Measurements from ENCODE around the gene HEMK1.

HEMK1 gene, protein sequence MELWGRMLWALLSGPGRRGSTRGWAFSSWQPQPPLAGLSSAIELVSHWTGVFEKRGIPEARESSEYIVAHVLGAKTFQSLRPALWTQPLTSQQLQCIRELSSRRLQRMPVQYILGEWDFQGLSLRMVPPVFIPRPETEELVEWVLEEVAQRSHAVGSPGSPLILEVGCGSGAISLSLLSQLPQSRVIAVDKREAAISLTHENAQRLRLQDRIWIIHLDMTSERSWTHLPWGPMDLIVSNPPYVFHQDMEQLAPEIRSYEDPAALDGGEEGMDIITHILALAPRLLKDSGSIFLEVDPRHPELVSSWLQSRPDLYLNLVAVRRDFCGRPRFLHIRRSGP

DNA sequence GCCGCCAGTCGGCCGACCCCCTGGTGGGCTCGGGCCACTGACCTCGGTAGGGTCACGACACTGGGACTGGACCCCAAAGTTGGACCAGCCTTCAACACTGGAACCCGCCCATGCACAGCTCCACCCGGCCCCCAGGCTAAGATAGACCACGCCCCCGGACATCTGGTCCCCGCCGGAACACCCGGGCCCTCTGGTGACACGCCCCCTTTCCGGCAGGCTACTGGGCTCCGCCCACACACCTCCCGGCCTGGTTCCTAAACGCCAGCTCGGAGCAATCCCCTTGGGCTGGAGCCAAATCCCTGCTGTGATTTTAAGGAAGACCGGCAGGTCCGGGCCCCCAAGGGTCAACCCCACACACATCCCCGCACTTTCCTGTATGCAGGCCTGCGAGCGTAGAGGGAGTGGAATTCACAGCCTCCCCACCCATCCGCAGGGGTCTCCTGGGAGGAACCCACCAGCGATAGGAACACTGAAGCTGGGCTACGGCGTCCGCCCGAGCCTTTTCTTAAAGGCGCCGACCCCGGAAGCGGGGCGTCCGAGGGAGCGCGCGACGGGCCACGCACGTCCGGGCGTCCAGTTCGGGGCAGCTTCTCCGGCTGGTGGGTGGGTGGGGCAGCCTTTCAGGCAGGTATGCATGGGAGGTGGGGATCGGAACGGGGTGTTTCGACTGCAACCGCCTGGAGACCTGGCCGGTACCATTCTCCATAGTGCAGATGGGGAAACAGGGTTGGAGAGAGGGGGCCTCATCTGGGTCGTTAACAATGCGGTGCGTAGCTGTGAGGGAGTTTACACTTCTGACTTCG, at the start of gene HEMK1:
TSS of gene HEMK1 (plus strand) at position 576 of the 803 bp plus-strand sequence. CDS start 1,583 bp downstream, outside the sequence.
- peak; percentile 91 for DNase-seq (ENCODE audit: low read depth)

DNA sequence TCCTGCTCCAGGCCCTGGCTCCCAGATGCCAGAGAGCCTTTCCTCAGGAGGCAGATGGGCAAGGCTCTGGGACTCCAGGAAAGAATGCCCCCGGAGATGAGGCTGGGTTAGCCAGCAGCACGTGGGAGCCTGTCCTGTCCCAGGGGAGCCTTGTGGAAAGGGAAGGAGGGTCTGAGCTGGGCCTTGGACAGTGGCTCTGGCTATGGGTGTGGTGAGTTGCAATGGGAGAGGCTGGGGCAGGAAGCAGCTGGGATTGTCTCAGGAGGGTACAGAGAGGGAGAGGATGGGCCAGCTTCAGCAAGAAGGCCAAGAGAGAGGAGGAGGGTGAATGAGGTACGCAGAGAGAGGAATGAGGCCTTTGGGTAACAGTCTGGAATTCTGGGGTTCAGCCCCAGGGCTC, 48.5 kb upstream of the HEMK1 start:
- no peak for DNase-seq (ENCODE audit: low read depth)

DNA sequence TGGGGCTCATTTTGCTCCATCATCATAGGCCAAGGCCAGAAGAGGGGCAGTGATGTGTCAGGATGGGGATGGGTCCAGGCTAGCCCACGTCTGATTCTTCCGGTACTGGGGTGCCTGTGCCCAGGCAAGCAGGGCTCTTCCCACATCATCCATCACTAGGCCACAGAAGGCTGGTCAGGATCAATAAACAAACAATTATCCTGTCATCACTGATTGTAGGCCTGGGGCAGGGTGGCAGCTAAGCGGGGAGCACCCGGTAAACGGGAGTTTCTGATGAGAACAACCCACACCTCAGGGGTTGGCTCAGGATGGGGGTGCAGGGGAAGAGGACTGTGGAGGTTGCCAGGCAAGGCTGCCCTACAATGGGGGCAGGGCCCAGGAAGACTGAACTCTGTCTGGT, 47.8 kb upstream of the HEMK1 start:
- DNase-seq (ENCODE audit: low read depth): no peak

DNA sequence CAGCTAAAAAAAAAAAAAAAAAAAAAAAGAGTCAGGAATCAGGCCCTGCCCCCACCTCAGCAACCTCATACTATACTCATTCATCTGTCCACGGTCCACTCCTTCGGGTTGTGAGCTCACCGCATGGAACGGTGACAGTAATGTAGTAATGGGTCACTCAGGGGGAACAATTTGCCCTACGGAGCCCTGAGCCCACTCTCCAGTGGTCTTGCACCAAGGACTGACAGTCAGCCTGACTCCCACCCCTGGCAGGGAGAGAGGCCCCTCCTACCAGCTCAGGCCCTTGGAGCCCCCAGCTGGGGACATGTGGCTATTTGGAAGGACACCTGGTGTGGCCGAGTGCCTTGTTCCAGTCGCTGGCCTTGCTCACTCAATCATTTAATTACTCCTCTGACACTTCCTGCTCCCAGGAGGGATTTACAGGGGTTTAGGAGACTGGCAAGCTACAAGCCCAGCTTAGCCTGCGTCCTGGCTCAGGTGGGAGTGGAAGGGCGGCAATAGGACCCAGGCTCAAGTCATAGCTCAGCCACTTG, 46.0 kb upstream of the HEMK1 start:
- no peak for DNase-seq (ENCODE audit: low read depth)

DNA sequence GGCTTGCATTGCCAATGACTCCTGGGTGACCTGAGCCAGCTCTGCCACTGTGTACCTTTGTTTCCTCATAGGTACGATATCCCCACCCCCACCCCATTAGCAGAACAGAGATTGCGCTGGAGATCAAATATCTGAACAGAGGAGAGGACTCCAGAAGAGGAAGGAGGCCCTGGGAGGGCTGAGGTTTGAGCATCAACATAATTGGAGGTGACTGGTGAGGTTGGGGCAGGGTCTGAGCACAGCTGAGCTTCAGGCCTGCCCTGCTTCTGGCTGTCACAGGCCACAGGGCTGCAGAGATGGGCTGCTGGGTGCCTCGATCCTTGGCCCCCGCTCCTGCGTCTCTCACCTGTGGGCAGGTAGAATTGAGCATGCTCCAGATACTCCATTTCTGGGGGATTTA, 44.6 kb upstream of the HEMK1 start:
- DNase-seq (ENCODE audit: low read depth): no peak

DNA sequence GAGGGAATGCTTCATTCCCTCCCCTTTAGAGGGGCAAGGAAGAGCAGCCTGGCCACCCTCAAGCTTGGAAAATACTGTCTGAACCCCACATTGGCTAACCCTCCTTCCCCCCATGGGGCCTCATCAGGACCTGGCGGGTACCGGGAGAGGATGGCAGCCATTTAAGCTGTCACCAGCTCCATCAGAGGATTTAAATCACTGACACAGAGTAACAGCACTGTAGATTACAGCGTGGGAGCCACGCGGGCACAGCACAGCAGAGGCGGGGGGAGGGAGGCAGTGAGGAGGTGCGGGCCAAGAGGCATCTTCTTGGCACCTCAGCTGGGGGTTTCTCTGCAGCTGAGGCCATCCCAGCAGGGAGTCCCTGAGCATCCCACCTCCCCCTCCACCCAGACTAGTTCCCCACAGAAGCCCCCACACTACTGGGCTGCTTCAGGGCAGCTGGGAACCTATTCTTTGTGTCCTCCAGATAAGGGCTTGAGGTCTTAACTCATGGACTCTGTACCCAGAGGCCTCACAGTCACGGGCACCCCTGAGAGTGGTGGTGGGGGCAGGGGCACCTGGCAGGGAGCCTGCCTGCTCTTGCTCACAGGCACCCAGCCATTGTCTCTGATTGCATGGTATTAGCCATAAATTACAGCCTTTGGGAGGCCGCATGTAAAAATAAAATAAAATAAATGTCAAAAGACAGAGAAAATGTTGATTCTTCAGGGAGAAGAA, 44.0 kb upstream of the HEMK1 start:
- no peak for DNase-seq (ENCODE audit: low read depth)

DNA sequence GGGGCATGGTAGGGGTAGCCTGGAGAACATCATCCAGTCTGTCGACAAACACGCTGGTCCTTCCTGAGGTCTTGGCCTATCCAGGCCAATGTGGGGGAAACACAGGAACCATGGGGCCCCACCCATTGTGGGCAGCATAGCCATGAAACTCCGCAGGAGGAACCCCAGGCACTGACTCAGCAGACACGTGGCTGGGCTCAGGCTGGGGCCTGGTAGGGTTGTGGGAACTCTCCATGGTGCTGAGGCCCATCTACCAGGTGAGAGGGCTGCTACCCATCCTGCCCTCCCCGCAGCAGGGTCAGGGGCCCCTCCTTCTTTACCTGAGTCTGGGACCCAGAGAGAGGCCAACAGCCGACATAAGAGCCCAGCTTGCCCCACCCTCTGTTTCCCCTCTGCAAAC, 43.3 kb upstream of the HEMK1 start:
- peak; percentile 13 for DNase-seq (ENCODE audit: low read depth)

DNA sequence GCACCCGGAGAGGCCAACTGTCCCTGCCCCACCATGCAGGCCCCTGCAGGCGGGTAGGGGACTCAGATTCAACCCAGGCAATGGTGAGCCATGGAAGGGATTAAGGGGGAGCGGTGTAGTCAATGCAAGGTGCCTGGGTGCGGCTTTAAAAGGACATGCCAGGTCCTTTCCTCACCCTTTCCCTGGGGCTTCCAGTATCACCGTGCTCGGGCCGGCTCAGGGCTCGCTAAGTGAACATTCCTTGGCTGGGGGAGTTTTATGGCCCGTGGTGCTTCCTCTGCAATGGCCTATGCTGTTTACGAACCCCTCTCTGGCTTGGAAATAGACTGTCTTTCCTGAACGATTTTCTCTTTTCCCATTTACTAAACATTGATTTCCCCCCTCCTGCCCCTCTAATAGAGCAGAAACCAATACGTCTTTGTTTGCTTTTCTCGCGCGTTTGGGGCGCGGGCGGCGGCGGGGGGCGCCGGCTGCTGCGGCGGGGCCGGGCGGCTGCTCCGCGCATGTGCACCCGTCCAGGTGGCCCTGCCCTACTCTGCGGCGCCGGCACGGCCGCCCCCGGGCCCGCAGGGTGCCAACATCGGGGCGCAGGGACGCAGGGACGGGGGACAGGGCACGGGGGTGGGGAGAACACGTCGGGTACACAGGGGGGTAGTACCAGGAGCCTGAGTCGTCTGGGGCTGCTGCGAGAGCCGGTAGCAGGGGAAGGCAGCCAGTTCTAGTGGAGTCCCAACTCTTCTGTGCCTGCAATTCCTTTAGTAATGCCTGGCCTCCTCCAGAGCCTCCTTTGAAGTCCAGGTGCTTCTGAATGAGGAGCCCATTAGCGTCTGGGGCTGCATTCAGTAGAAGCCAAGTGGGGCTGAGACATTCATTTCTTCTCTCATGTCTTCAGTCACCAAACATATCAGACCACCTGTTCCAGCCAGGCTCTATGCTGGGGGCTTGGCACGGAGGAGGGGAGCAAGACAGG, 39.0 kb upstream of the HEMK1 start:
- no peak for DNase-seq (ENCODE audit: low read depth)

DNA sequence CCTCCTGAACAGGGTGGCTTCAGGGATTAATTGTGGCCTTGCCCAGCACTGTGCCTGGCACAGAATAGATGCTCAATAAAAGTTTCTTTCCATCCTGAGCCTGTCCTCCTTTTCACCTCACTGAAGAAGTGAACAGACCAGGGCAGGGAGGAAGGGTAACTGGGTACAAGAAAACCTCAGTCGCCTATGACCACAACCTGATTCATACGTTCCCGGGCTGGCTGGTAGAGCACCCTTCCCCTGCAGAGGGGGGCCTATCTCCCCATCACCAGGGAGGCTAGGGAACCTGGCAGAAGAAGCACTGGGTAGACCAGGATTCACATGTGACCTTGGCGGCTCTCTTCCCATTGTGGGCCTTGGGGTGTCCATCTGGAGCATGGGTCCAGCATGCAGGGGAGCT, 38.1 kb upstream of the HEMK1 start:
- no peak for DNase-seq (ENCODE audit: low read depth)

DNA sequence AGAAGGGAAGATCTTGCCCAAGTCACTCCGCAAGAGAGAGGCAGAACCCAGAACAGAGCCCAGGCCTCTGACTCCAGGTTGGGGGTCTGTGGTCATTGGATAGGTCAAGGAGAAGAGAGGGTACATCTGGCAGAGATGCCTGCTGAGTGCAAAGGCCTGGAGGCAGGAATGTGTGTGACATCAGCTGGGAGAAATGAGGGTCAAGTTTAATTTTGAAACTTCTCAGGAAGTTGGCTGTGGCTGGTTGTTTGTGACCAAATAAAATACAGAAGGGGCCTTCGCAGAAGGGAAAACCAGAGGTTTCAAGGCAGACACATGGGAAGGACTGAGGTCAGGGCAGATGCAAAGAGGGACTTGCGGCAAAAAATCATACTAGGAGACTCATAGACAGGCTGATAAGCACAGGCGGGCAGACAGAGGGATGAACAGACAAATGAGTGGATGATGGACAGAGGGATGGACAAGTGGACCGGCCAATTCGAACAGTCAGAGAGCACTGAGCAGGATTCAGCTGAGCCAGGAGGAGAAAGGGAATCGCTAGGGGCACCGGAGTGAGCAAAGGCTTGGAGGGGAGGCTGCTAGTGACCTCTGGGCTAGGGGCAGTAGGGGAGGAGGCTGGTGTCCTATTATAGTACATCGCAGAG, 37.1 kb upstream of the HEMK1 start:
- no peak for DNase-seq (ENCODE audit: low read depth)

DNA sequence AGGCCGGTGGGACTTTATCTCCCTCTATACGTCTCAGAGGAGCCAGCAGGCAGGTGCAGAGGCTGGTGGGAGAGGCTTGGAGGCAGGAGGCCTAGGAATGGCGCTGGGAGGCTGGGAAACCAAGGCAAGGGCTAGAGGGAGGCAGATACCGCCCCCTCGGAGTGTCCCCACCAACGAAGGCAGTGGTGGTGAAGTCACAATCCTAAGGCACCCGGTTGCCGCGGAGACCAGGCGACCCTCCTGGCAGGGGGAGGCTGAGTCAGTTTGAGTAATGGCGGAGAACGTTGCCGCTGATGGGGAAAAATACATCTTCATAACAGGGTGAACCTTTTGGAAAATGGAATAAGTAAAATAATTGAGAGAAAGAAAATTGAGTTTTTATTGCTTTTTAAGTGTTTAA, 36.0 kb upstream of the HEMK1 start:
- DNase-seq (ENCODE audit: low read depth): no peak

DNA sequence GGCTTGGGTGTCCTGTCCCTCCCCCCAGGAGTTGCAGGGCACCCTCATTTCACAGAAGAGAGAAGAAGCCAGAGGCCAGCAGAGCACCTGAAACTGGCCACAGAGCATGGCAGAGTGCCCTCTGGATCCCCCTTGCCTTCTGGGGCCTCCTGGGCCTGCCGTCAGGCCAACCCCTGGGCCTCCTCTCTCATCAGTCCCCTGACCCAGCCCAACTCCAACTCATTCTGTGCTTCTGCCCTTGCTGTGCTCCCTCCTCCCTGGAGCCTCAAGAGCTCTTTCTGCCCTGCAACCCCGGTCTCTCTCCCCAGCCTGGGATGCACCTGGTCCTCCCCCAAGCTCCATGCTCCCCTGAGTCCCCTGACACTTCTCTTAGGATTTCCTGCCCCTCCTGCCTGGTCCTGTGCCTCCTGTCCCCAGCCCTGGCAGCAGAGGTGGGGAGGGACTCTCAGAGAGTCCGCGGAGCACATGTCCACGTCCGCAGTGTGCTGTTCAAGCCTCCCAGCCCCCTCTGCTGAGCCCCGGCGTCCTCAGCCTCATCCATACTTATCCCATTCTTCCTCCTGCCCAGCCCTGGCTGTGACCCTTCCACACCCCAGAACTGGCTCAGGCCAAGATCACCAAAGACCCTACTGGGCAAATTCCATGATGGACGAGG, 35.4 kb upstream of the HEMK1 start:
- DNase-seq (ENCODE audit: low read depth): no peak

DNA sequence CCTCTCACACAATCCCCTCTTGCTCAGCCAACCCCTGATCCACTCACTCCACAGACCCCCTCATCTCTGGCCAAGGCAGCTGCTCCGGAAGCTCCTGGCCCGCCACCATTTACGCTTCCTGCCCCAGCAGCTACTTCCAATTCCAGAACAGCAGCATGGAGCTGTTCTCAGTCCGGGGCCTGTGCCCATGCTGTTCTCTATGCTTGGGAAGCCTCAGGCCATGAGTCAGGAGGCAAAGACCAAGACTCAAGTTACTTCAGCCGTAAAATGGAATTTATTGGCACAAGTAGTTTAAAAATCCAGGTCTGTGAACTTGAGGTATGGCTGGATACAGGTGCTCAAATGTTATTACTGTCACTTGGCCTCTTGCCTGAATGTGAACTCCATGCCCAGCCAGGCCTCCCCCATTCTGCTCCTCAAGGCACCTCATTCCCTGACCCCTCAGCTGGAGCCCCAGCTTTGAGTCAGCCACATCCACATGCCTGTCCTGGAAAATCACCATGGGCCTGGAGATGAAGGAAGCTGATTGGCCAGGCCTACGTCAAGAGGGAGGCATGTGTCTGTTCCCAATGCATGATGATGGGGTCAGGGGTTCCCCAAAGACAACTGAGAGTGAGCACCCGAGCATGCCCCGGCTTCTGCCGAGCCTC, 34.5 kb upstream of the HEMK1 start:
- DNase-seq (ENCODE audit: low read depth): no peak

DNA sequence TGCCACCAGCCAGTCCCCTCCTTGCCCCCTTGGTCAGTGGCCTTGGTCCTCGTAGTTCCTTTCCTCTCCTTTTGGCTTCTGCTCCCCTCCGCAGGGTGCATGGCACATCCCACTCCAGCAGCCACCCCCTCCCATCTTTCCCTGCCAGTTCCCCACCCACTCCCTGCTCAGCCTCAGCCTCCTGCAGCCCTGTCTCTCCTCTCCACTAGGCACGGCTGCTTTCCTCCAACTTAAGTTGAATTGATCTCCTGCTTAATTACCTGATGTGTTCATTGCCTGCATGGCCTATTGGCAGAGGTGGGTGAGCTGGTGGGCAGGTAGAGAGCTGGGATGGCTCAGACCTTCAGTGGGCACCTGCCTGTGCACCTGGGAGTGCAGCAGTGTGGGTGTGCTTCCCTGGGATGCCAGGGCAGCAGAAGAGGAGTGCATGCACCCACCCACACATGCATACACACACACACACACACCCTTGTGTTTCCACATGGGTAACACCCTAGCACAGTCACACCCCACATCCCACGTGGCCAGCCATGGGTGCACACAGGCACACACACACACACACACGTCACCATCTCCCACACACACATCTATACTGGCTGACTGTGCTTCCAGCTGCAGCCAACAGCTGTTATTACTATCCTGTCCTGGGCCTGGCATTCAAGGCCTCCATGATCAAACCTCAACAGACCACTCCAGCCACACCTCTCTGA, 32.7 kb upstream of the HEMK1 start:
- no peak for DNase-seq (ENCODE audit: low read depth)

DNA sequence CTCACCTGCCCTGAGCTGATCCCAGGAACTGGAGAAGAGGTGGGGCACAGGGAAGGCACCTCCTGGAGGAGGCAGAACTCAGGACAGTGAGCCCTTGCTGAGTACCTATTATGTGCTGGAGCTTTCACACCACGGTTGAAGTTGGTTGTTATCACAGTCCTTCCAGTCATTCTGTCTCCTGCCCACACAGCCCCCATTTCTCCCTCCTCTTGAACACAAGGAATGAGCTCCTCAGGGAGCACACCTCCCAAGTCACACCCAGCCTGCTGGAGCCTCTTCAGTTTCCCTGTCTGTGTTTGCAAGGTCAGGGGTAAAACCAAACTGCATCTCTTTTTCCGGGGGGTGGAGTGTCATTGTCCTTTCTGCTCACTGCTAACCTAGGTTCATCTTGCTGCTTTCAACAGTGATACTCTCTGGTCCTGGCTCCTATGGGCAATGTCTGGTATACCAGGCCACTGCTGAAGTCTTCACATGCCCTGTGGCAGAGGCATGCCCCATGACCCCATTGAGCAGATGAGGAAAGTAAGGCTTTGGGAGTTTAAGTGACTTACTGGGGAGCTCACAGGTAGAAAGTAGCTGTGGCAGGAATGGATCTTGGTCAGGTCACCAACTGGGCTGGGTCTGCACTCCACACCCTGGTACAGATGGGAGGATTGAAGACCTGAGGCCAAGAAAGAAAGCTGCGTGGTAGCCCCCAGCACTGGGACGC, 31.7 kb upstream of the HEMK1 start:
- no peak for DNase-seq (ENCODE audit: low read depth)

DNA sequence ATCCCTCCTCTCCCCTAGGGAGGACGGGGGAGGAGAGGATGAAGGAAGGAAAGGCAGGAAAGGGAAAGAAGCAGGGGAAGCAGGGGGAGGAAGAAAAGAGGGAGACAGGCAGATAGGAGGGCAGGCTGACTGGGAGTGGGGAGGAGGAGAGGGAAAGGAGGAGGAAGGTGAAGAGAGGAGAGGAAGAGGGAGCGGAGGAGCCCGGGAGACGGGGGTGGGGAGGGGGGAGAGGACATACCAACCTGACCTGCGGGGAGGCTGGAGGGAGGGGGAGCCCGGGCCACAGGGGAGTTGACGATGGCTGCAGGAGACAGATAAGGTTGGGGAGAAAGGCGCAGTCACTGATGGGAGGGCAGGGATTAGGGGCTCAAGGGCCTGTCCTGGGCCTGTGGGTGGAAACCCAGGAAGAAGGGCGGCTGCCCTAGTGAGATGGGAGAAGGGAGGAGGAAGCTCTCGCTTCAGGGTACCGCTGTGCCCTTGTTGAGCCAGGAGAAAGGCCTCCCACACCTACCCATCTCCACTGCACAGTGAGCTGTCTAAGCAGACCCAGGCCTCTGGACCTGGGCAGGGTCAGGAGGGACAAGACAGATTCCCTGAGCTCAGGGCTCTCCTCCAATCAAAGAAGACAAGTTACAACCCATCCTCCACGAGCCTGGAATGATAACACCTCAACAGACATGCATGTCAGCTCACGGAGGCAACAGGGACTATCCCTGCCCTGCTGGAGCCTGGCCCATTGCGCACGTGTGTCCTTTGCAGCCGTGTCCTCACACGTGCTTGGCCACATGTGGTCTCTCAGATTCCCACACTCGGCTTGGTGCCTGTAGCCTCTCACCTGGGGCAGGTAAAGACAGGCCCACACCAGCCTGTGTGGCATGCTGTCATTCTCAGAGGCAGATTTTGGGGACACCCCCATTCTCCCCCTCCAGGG, 29.7 kb upstream of the HEMK1 start:
- no peak for DNase-seq (ENCODE audit: low read depth)
